Measurements from ENCODE around the gene ABCG8. TPM values are rescaled to one million over a fixed set of nuclear protein-coding genes. Genes with fewer than 3 reads are reported as not detected.

The ABCG8 gene
- total RNA-seq = not detected
- total RNA-seq (2013) = not detected

GRCh38 chr2:43838560-43839267 is at the start of gene ABCG8, which contains the start of gene ABCG5:
Gene ABCG8 (plus strand): TSS chr2:43838971. CDS start chr2:43839054, 83 bp downstream.
Gene ABCG5 (minus strand): TSS chr2:43838839. CDS start chr2:43838679, 160 bp downstream.
- WGBS (ENCODE audit: insufficient coverage) = 90% methylated on average over 20 of the region's 20 CpGs
- Mint-ChIP-seq H3K36me3 (no peaks in the 10 kb centered on the region), H3K4me3 (no peak within 1 kb of the TSS), H3K27ac (no peak within 1 kb of the TSS), H3K4me1 (no peaks in the 10 kb centered on the region), H3K27me3 (ENCODE audit: low read depth in 2 of 2) (peaks cover 5 to 7% of the 10 kb centered on the region in 2 donors), H3K9me3 (no peaks in the 10 kb centered on the region)
- Histone ChIP-seq H3K27me3 (ENCODE audit: control insufficient read depth, insufficient read depth, low read length) (no peaks in the 10 kb centered on the region), H3K4me3 (ENCODE audit: low read length) (no peak within 1 kb of the TSS), H3K36me3 (ENCODE audit: control insufficient read depth, insufficient read depth, low read length) (no peaks in the 10 kb centered on the region), H3K27ac (ENCODE audit: low read length) (no peak within 1 kb of the TSS), H3K9me3 (ENCODE audit: control insufficient read depth, insufficient read depth, low read length) (no peaks in the 10 kb centered on the region), H3K4me1 (ENCODE audit: control insufficient read depth, insufficient read depth, low read length) (no peaks in the 10 kb centered on the region)
- DNase-seq (no peak), ATAC-seq (no peak)
- intact Hi-C loops (cut with micrococcal nuclease) = no loop called here
- TF ChIP-seq, protein P1, sequence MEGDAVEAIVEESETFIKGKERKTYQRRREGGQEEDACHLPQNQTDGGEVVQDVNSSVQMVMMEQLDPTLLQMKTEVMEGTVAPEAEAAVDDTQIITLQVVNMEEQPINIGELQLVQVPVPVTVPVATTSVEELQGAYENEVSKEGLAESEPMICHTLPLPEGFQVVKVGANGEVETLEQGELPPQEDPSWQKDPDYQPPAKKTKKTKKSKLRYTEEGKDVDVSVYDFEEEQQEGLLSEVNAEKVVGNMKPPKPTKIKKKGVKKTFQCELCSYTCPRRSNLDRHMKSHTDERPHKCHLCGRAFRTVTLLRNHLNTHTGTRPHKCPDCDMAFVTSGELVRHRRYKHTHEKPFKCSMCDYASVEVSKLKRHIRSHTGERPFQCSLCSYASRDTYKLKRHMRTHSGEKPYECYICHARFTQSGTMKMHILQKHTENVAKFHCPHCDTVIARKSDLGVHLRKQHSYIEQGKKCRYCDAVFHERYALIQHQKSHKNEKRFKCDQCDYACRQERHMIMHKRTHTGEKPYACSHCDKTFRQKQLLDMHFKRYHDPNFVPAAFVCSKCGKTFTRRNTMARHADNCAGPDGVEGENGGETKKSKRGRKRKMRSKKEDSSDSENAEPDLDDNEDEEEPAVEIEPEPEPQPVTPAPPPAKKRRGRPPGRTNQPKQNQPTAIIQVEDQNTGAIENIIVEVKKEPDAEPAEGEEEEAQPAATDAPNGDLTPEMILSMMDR (IDR thresholded peaks at IDR 0.05) = no peak

DNA sequence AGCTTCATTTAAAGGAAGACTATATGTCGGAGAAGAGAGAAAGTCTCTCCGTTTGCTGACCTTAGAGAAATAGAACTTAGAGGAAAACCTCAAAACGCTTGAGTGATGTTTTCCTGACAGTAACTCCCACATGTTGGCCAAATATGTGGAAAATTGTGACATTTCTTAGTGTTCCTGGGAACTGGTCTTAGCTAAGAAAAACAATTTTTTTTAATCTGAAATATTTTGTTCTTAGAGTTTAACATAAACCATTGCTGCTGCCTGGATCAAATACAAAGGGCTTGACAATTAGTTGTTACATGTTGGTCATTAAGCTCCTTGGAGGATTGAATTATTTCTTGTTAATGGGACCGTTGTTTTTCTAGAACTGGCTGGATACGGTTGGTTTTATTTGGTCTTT is 48.6 kb upstream of the ABCG8 start:
- Histone ChIP-seq H3K36me3 (ENCODE audit: control insufficient read depth, insufficient read depth, low read length) (no peaks in the 10 kb centered on the region), H3K27me3 (ENCODE audit: control insufficient read depth, insufficient read depth, low read length) (no peaks in the 10 kb centered on the region), H3K27ac (ENCODE audit: low read length) (no peak overlapping the region), H3K4me1 (ENCODE audit: control insufficient read depth, insufficient read depth, low read length) (no peaks in the 10 kb centered on the region), H3K9me3 (ENCODE audit: control insufficient read depth, insufficient read depth, low read length) (no peaks in the 10 kb centered on the region), H3K4me3 (ENCODE audit: low read length) (no peak overlapping the region)
- DNase-seq (no peak), ATAC-seq (no peak)
- H3K27me3 Mint-ChIP-seq (ENCODE audit: low read depth in 2 of 2) = no peaks in the 10 kb centered on the region
- no peak overlapping the region for H3K27ac Mint-ChIP-seq
- intact Hi-C loops (cut with micrococcal nuclease) = no loop called here
- H3K9me3 Mint-ChIP-seq = no peaks in the 10 kb centered on the region
- 95% methylated on average over 3 of the region's 5 CpGs for WGBS (ENCODE audit: insufficient coverage)
- no peaks in the 10 kb centered on the region for H3K36me3 Mint-ChIP-seq
- H3K4me1 Mint-ChIP-seq = no peaks in the 10 kb centered on the region
- no peak overlapping the region for H3K4me3 Mint-ChIP-seq
- TF ChIP-seq, protein P1 (IDR thresholded peaks at IDR 0.05) = no peak

- Mint-ChIP-seq H3K27me3 (ENCODE audit: low read depth in 2 of 2) (no peaks in the 10 kb centered on the region), H3K36me3 (no peaks in the 10 kb centered on the region), H3K9me3 (no peaks in the 10 kb centered on the region), H3K4me3 (no peak overlapping the region), H3K4me1 (no peaks in the 10 kb centered on the region), H3K27ac (no peak overlapping the region)
- Histone ChIP-seq H3K4me3 (ENCODE audit: low read length) (no peak overlapping the region), H3K27ac (ENCODE audit: low read length) (no peak overlapping the region), H3K36me3 (ENCODE audit: control insufficient read depth, insufficient read depth, low read length) (no peaks in the 10 kb centered on the region), H3K4me1 (ENCODE audit: control insufficient read depth, insufficient read depth, low read length) (no peaks in the 10 kb centered on the region), H3K27me3 (ENCODE audit: control insufficient read depth, insufficient read depth, low read length) (no peaks in the 10 kb centered on the region), H3K9me3 (ENCODE audit: control insufficient read depth, insufficient read depth, low read length) (no peaks in the 10 kb centered on the region)
- DNase-seq (no peak), ATAC-seq (no peak)
- TF ChIP-seq, protein P1 (IDR thresholded peaks at IDR 0.05) = no peak
- 93% methylated on average over 1 of the region's 2 CpGs for WGBS (ENCODE audit: insufficient coverage)
- intact Hi-C loops (cut with micrococcal nuclease) = no loop called here
Measured at GRCh38 chr2:43791035-43791765, 47.6 kb upstream of the ABCG8 start.
